Raji (cell line): ENCODE data around the gene USO1.
A peak's percentile ranks its signal among the peaks of the same experiment; 100 is the strongest.

Experiments used
- POLR2A ChIP-seq: IDR thresholded peaks from 2 replicates; pipeline ENCODE4 v1.6.1; 2011; ENCODE audit warnings: low read depth, low read length, control low read depth; ENCODE audit not compliant: insufficient read depth

USO1 gene

GRCh38 chr4:75724066-75724866 lies at the start of gene USO1:
Gene USO1, plus strand, starts transcription at chr4:75724577. Its CDS starts 243 bp downstream, at chr4:75724820.
- peak; percentile 91 for TF ChIP-seq POLR2A

GRCh38 chr4:75675004-75675531 lies 49.3 kb upstream of the USO1 start:
- no peak for TF ChIP-seq POLR2A

- no peak for TF ChIP-seq POLR2A
Measured at GRCh38 chr4:75678473-75678872, 45.9 kb upstream of the USO1 start.

- TF ChIP-seq POLR2A = no peak
Measured at GRCh38 chr4:75678965-75679364, 45.4 kb upstream of the USO1 start.

GRCh38 chr4:75679876-75680575 lies 44.4 kb upstream of the USO1 start:
- TF ChIP-seq POLR2A = no peak

- no peak for TF ChIP-seq POLR2A
Measured at GRCh38 chr4:75683482-75684155, 40.8 kb upstream of the USO1 start.

GRCh38 chr4:75685546-75686189 lies 38.7 kb upstream of the USO1 start:
- no peak for TF ChIP-seq POLR2A

GRCh38 chr4:75686346-75686745 lies 38.0 kb upstream of the USO1 start:
- no peak for TF ChIP-seq POLR2A

GRCh38 chr4:75696071-75696470 lies 28.3 kb upstream of the USO1 start:
- no peak for TF ChIP-seq POLR2A

- no peak for TF ChIP-seq POLR2A
Measured at GRCh38 chr4:75696581-75696980, 27.8 kb upstream of the USO1 start.

- no peak for TF ChIP-seq POLR2A
Measured at GRCh38 chr4:75698162-75698962, 26.0 kb upstream of the USO1 start.

GRCh38 chr4:75698963-75699228 lies 25.5 kb upstream of the USO1 start:
- no peak for TF ChIP-seq POLR2A

- TF ChIP-seq POLR2A = no peak
Measured at GRCh38 chr4:75699299-75699698, 25.1 kb upstream of the USO1 start.

- no peak for TF ChIP-seq POLR2A
Measured at GRCh38 chr4:75702919-75703411, 21.4 kb upstream of the USO1 start.
